CD14-positive monocyte (primary cell): ENCODE data around the gene MADD. TPM values are rescaled to one million over a fixed set of nuclear protein-coding genes. Genes with fewer than 3 reads are reported as not detected.
A peak's percentile ranks its signal among the peaks of the same experiment; 100 is the strongest.

Experiments used
- DNase-seq, 3 donors: peaks; one replicate each; pipeline ENCODE4 v3.0.0-alpha.2; 2011 to 2022
- H2AFZ ChIP-seq: 2 replicates; pipeline ENCODE4 v1.6.0; 2012; ENCODE audit warnings: mild to moderate bottlenecking, low read depth, low read length, inconsistent platforms; ENCODE audit not compliant: insufficient read depth, poor library complexity, severe bottlenecking
- H3K27ac ChIP-seq, 2 donors: 1 replicate in 1 of 2; 2 replicates in 1 of 2; pipeline ENCODE4 v1.5.1; 2012 to 2013; ENCODE audit warnings: low read length in 2 of 2, control low read depth in 1 of 2, inconsistent platforms in 1 of 2, low read depth in 1 of 2, mild to moderate bottlenecking in 1 of 2
- H3K27me3 ChIP-seq, 2 donors: one replicate each; pipeline versions ENCODE4 v1.6.0 to v1.6.1; 2011 to 2013; ENCODE audit warnings: low read length in 2 of 2; ENCODE audit not compliant: control insufficient read depth in 2 of 2, insufficient read depth in 2 of 2
- H3K36me3 ChIP-seq, 2 donors: replicated peaks in 1 of 2; 1 replicate in 1 of 2; 2 replicates in 1 of 2; pipeline versions ENCODE4 v1.5.1 to v1.6.1; 2012 to 2013; ENCODE audit warnings: low read length in 2 of 2, control low read depth in 1 of 2, inconsistent platforms in 1 of 2, mild to moderate bottlenecking in 1 of 2; ENCODE audit not compliant: insufficient read depth in 2 of 2, control insufficient read depth in 1 of 2
- H3K4me1 ChIP-seq, 2 donors: 1 replicate in 1 of 2; 2 replicates in 1 of 2; pipeline versions ENCODE4 v1.5.1 to v1.6.1; 2012 to 2013; ENCODE audit warnings: low read length in 2 of 2, control low read depth in 1 of 2, inconsistent platforms in 1 of 2, mild to moderate bottlenecking in 1 of 2, moderate library complexity in 1 of 2; ENCODE audit not compliant: insufficient read depth in 2 of 2, control insufficient read depth in 1 of 2
- H3K4me2 ChIP-seq: replicated peaks from 2 replicates; pipeline ENCODE3; 2012; ENCODE audit warnings: low read length, moderate library complexity, mild to moderate bottlenecking; ENCODE audit not compliant: poor library complexity, severe bottlenecking; ENCODE audit errors: extremely low read depth
- H3K4me3 ChIP-seq, 3 experiments: fragments of 200-600 bp in 1 of 3; sonication (generic) in 1 of 3; replicated peaks in 1 of 3; 1 replicate in 2 of 3; 2 replicates in 1 of 3; pipeline ENCODE4 v1.5.1; 2011 to 2013; ENCODE audit warnings: low read length in 3 of 3, mild to moderate bottlenecking in 3 of 3, control low read depth in 2 of 3, low read depth in 2 of 3, inconsistent platforms in 1 of 3, moderate library complexity in 1 of 3
- H3K79me2 ChIP-seq: 2 replicates; pipeline ENCODE4 v1.6.0; 2012; ENCODE audit warnings: mild to moderate bottlenecking, control low read depth, inconsistent platforms, low read length, moderate library complexity; ENCODE audit not compliant: insufficient read depth
- H3K9ac ChIP-seq: 2 replicates; pipeline ENCODE4 v1.6.0; 2017; ENCODE audit warnings: low read length, mild to moderate bottlenecking; ENCODE audit not compliant: insufficient read depth, poor library complexity, severe bottlenecking
- H3K9me3 ChIP-seq, 2 donors: replicated peaks in 1 of 2; 1 replicate in 1 of 2; 2 replicates in 1 of 2; pipeline versions ENCODE4 v1.5.1 to v1.6.1; 2012 to 2013; ENCODE audit warnings: low read length in 2 of 2, control low read depth in 1 of 2; ENCODE audit not compliant: control insufficient read depth in 1 of 2, insufficient read depth in 1 of 2
- H4K20me1 ChIP-seq: 2 replicates; pipeline ENCODE4 v1.6.0; 2012; ENCODE audit warnings: mild to moderate bottlenecking, low read length, control low read depth, moderate library complexity; ENCODE audit not compliant: insufficient read depth
- H3K27ac Mint-ChIP-seq, 7 donors: one replicate each; pipeline ENCODE4 v1.8.0; 2020; ENCODE audit warnings: mild to moderate bottlenecking in 7 of 7, mixed read lengths in 7 of 7, moderate library complexity in 6 of 7, inconsistent platforms in 2 of 7
- H3K27me3 Mint-ChIP-seq, 3 donors: one replicate each; pipeline ENCODE4 v1.8.0; 2021 to 2022; ENCODE audit warnings: low read depth in 3 of 3, mild to moderate bottlenecking in 3 of 3, mixed read lengths in 3 of 3, moderate library complexity in 3 of 3, inconsistent platforms in 1 of 3
- H3K36me3 Mint-ChIP-seq, 2 donors: one replicate each; pipeline ENCODE4 v1.8.0; 2020; ENCODE audit warnings: mixed read lengths in 2 of 2, inconsistent platforms in 1 of 2, mild to moderate bottlenecking in 1 of 2
- H3K4me1 Mint-ChIP-seq: one replicate; pipeline ENCODE4 v1.8.0; 2020; ENCODE audit warnings: mild to moderate bottlenecking, mixed read lengths
- H3K4me3 Mint-ChIP-seq, 2 donors: one replicate each; pipeline ENCODE4 v1.8.0; 2020; ENCODE audit warnings: mild to moderate bottlenecking in 2 of 2, mixed read lengths in 2 of 2, moderate library complexity in 1 of 2
- H3K9me3 Mint-ChIP-seq, 7 donors: one replicate each; pipeline ENCODE4 v1.8.0; 2020 to 2022; ENCODE audit warnings: mixed read lengths in 7 of 7, mild to moderate bottlenecking in 6 of 7, moderate library complexity in 6 of 7, inconsistent platforms in 2 of 7
- WGBS: methylation state at CpG from one replicate; pipeline ENCODE4 v1.1.5; 2013; ENCODE audit warnings: missing lambda C conversion rate; ENCODE audit not compliant: insufficient coverage; 5-methylcytosine and 5-hydroxymethylcytosine counted together
- intact Hi-C, 2 donors: fragments of 100-400 bp; cut with micrococcal nuclease; formaldehyde crosslinking; loops; one replicate each; pipeline versions ENCODE4 v1.15.0 to v1.15.1; 2023
- polyA plus RNA-seq, 3 donors: library from polyadenylated mRNA; depleted of rRNA in 1 of 3; unstranded in 2 of 3; stranded (reverse) in 1 of 3; fragments of 300-500 nt in 2 of 3; fragments of >200 nt in 1 of 3; fragmentation: Illumina TruSeq in 2 of 3; gene quantifications; 1 replicate in 2 of 3; 2 replicates in 1 of 3; pipeline ENCODE4 v1.2.3, GENCODE V29; 2012 to 2021
- TF ChIP-seq, protein P1 (sequence below): fragments of 200-600 bp; IDR thresholded peaks from one replicate; pipeline ENCODE4 v1.8.0; 2022; ENCODE audit warnings: antibody characterized with exemption, mild to moderate bottlenecking

MADD gene
- polyA plus RNA-seq, 3 donors = 6.4 to 58.1 (median 12.2) TPM

DNA sequence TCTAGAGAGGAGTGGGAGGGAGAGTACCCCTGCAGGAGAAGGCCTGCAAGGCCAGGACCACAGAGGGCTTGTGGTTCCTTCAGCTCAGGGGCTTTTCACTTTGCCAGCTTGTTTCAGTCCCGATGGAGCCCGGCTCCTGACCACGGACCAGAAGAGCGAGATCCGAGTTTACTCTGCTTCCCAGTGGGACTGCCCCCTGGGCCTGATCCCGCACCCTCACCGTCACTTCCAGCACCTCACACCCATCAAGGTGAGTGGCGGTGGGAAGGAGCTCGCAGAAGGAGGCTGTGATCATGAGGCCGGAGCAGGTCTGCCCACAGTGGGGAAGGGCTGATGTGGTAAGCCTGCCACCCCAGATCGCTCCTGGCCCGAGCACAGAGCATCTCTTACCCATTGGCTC, 34.8 kb upstream of the MADD start:
- intact Hi-C loops = no loop called here
- 94% methylated on average over 5 of the region's 12 CpGs for WGBS
- Mint-ChIP-seq H3K36me3 (peaks cover 35 to 49% of the 10 kb centered on the region in 2 donors), H3K4me1 (no peaks in the 10 kb centered on the region), H3K27me3 (no peaks in the 10 kb centered on the region), H3K27ac (peak overlapping the region in 1 of 7 donors; percentile 29), H3K4me3 (peak overlapping the region in 1 of 2 donors; percentile 10), H3K9me3 (no peaks in the 10 kb centered on the region)
- no peaks in the 10 kb centered on the region for H3K9me3 ChIP-seq
- TF ChIP-seq, protein P1, sequence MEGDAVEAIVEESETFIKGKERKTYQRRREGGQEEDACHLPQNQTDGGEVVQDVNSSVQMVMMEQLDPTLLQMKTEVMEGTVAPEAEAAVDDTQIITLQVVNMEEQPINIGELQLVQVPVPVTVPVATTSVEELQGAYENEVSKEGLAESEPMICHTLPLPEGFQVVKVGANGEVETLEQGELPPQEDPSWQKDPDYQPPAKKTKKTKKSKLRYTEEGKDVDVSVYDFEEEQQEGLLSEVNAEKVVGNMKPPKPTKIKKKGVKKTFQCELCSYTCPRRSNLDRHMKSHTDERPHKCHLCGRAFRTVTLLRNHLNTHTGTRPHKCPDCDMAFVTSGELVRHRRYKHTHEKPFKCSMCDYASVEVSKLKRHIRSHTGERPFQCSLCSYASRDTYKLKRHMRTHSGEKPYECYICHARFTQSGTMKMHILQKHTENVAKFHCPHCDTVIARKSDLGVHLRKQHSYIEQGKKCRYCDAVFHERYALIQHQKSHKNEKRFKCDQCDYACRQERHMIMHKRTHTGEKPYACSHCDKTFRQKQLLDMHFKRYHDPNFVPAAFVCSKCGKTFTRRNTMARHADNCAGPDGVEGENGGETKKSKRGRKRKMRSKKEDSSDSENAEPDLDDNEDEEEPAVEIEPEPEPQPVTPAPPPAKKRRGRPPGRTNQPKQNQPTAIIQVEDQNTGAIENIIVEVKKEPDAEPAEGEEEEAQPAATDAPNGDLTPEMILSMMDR = no peak
- no peaks in the 10 kb centered on the region for H4K20me1 ChIP-seq
- H3K4me2 ChIP-seq = no peak overlapping the region
- no peak overlapping the region for H3K9ac ChIP-seq
- H3K36me3 ChIP-seq = peaks cover 32 to 66% of the 10 kb centered on the region in 2 donors
- DNase-seq = no peak
- no peaks in the 10 kb centered on the region for H3K27me3 ChIP-seq
- H3K79me2 ChIP-seq = no peaks in the 10 kb centered on the region
- no peak overlapping the region for H2AFZ ChIP-seq
- no peaks in the 10 kb centered on the region for H3K4me1 ChIP-seq
- no peak overlapping the region for H3K4me3 ChIP-seq
- H3K27ac ChIP-seq = no peak overlapping the region

DNA sequence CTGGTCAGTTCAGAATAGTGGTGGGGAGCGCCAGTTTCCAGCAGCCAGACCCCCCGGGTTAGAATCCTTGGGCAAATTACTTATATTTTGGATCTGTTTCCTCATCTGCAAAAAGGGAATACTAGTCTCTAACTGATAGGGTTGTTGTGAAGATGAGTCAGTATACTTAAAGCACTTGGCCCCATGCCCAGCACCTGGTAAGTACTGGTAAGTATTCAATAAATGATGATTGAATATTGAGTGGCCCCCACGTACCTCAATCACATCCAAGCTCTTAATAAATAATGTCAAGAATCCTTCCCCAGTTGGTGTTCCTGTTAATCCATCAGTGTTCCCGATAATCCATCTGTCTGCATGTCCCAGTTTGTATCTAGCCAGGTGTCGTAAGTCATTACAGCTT, 33.5 kb upstream of the MADD start:
- Histone ChIP-seq H4K20me1 (no peaks in the 10 kb centered on the region), H3K27me3 (no peaks in the 10 kb centered on the region), H2AFZ (no peak overlapping the region), H3K27ac (no peak overlapping the region), H3K36me3 (peaks cover 40 to 68% of the 10 kb centered on the region in 2 donors), H3K4me3 (no peak overlapping the region), H3K79me2 (no peaks in the 10 kb centered on the region), H3K9me3 (no peaks in the 10 kb centered on the region), H3K4me2 (no peak overlapping the region), H3K4me1 (no peaks in the 10 kb centered on the region), H3K9ac (no peak overlapping the region)
- peak overlapping the region in 1 of 7 donors; percentile 27 for H3K27ac Mint-ChIP-seq
- no peak for DNase-seq
- TF ChIP-seq, protein P1 = no peak
- H3K27me3 Mint-ChIP-seq = no peaks in the 10 kb centered on the region
- no peaks in the 10 kb centered on the region for H3K9me3 Mint-ChIP-seq
- no CpG with 5 or more reads among the region's 5 CpGs for WGBS
- no peaks in the 10 kb centered on the region for H3K4me1 Mint-ChIP-seq
- H3K36me3 Mint-ChIP-seq = peaks cover 40 to 60% of the 10 kb centered on the region in 2 donors
- H3K4me3 Mint-ChIP-seq = no peak overlapping the region
- intact Hi-C loops = no loop called here
